ENCODE measurements around the gene GOLGA8B. TPM values are rescaled to one million over a fixed set of nuclear protein-coding genes. Genes with fewer than 3 reads are reported as not detected.
"Not testable (repeated sequence)": the region's sequence is repeated elsewhere in the genome, so short reads cannot be mapped to it uniquely, and the experiment has no call there.

The GOLGA8B gene
- total RNA-seq, 1 experiment from 2014 or later = 8.3 TPM

DNA sequence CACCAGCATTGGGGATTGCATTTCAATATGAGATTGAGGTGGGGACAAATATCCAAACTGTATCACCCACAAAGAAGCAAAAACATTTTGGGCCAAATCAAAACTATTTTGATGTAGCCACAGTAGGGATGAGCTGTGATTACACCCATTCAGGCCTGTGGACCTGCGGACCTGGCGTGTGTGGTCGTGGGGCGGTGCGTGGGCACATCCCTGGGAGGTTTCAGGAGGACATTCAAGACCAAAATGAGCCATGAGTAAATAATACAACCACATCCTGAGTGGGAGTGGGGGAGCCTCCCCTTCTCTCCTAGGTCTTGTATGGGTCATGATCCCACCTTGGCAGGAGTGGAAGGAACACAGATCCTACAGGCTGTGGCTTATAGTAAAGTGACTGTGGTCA is 23.7 kb downstream of the GOLGA8B start:
- DNase-seq (ENCODE audit: low spot score) = not testable (repeated sequence)

DNA sequence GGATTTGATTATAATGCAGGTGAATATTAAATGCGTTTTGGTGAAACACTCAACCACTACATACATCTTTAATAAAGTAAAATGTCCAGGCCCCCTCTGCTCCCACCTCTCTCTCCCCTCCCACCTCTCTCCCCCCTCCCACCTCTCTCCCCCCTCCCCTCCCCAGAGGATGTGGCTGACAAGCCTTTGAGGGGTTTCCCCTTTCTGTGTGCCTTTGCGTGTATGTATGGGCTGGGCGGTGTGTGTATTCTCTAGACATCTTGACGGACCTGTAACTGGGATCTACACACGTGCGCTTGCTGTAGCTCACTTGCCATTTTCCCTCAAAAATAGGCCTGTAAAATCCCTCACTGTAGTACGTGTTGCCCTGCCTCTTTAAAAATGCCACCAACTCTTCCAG is 28.3 kb downstream of the GOLGA8B start:
- DNase-seq (ENCODE audit: low spot score) = not testable (repeated sequence)

DNA sequence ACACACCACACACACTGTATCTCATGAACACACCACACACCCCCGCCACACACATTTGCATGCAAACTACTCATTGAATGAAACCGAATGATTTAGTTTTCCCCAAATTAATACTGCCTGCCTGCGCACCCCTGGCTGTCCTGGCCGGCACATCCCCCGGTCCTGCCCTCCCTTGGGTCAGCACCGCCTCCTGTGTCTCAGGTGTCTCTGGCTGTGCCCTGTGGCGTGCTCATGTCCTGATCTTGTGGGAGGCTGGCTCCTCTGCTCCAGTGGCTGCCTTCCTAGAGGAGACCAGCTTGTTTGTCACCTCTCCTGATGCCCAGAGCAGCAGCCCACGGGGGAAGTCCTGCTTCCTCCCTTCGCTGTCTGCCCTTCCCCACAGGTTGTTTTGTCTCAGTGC is 28.7 kb downstream of the GOLGA8B start:
- not testable (repeated sequence) for DNase-seq (ENCODE audit: low spot score)

DNA sequence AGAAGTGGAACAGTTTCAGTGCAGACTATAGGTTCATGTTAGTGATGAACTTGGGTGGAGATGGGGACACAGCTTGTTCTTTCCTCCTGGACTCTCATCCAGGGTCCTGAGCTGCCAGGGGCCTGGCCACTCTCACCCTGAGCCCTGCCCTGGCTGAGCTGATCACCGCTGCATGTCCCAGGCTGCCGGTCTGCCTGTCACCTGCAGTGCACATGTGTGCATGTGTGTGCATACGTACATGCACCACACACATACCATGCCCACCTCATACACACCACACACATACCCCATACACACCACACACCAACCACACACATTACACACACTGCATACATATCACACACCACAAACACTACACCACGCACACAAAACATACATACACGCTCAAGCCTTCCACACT is 29.3 kb downstream of the GOLGA8B start:
- not testable (repeated sequence) for DNase-seq (ENCODE audit: low spot score)

DNA sequence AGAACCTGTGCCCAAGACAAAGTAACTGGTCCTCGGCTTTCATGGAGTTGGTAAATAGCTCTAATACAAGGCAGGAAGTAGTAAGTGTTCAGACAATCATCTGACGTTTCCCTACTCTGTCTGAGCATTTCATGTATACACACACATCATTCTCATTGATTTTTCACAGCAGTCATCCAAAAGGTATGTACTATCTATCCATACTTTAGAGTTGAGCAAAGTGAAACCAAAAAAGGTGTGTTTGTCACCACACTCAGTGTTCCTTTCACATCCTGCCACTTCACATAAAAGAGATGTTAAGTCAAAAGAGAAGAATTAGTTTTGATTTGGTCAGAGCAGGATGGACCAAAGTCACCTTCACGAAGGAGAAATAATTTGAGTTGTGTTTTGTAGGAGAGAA is 33.3 kb downstream of the GOLGA8B start:
- not testable (repeated sequence) for DNase-seq (ENCODE audit: low spot score)

DNA sequence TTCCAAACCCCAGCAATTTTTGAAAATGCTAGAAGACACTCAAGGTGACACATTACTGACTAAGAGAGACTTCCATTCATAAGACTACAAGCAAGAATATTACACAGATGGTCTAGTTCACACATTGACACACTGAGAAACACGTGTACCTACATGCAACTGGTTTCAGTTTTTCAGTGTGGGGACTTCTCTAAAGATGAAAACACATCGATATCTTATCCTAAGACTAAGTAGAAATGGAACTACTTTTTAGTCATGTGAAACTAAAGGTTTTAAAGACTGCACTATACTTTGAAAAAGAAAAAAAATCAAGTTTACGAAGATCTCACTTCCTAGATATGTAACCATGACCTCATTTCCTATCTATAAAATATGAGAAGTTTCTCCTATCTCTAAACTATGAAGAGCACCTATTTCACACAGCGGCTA is 34.1 kb downstream of the GOLGA8B start:
- DNase-seq (ENCODE audit: low spot score) = not testable (repeated sequence)

DNA sequence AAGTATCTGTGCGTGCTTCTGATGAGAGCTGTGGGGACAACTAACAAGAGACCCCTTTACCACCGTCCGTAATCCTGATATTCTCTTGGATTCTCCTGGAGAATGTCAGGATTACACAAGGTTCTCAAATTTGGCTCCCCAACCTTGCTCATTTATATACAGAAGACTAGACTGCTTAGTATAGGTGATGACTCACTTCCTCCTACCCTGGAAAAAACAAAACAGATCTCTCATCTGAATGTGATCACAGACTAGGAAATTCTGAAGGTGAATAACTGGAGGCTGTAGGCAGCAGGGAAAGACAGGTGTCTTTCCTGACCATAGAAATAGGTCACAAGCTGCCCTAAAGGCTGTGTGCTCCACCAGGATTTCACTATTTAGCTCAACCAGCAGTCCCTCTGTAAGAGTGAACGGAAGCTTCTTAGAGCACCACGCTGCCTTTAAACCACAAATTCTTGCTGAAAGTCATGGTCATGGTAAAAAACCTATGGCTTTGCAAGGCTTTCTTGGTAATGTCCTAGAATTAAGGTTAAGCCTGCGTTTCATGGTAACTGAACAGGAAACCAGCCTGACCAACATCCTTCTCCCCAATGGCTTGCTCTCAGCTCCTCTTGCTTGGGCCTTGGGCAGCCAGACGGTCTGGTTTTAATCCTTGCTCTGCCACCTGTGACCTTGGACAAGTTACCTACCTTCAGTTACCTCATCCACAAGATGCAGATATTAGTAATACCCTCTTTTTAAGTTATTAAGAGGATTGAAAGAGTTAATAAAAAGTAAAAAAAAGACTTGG is 39.4 kb downstream of the GOLGA8B start:
- DNase-seq (ENCODE audit: low spot score) = not testable (repeated sequence)

DNA sequence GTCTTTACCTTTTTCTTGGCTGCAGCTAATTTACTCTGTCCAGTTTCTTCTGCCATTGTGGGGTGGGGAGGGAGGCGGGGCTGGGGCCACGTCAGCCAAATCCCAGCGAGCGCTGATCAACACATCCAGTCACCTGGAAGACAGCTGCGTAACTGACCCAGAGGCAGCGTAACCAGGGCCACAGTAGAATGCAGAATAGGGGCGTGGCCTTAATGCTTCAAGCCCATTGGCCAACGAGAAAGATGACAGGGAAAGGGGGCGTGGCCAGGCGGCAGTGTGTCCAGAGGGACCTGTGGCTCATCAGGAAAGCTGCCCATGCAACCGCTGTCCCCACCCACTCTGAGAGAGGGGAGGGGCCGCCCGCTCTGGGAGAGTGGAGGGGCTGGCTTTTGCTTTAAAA is 47.6 kb downstream of the GOLGA8B start:
- not testable (repeated sequence) for DNase-seq (ENCODE audit: low spot score)

Other genes starting within 250 kb of the GOLGA8B start
- gene SLC12A6, start 245.9 kb downstream of the GOLGA8B start, total RNA-seq (2014; rRNA removed; shearing (Covaris generic)) = 2.6 and 3.4 TPM in 2 replicates
- 367 and 416 TPM in 2 replicates for gene NOP10, start 240.5 kb downstream of the GOLGA8B start, total RNA-seq (2014; rRNA removed; shearing (Covaris generic))
- gene NUTM1, start 240.3 kb downstream of the GOLGA8B start, total RNA-seq (2014; rRNA removed; shearing (Covaris generic)) = not detected in 2 replicates
- gene LPCAT4, start 216.5 kb downstream of the GOLGA8B start, total RNA-seq (2014; rRNA removed; shearing (Covaris generic)) = 7.4 and 12.0 TPM in 2 replicates
- gene GOLGA8A, start 145.8 kb downstream of the GOLGA8B start, total RNA-seq (2014; rRNA removed; shearing (Covaris generic)) = 1.3 and 2.1 TPM in 2 replicates
- gene GJD2, start 171.3 kb upstream of the GOLGA8B start, total RNA-seq (2014; rRNA removed; shearing (Covaris generic)) = not detected in 2 replicates
- not detected in 2 replicates for gene ACTC1, start 211.9 kb upstream of the GOLGA8B start, total RNA-seq (2014; rRNA removed; shearing (Covaris generic))

All from H4 (cell line).